Ishikawa (cell line): ENCODE data around the gene SAMD8.

ENCODE experiments used
- CEBPB ChIP-seq: IDR thresholded peaks from 2 replicates; pipeline ENCODE4 v1.6.1; 2012
- CREB1 ChIP-seq: IDR thresholded peaks from 2 replicates; pipeline ENCODE4 v1.6.1; 2012; ENCODE audit warnings: low read depth
- EGR1 ChIP-seq: IDR thresholded peaks from 2 replicates; pipeline ENCODE4 v1.6.1; 2012
- EP300 ChIP-seq: IDR thresholded peaks from 2 replicates; pipeline ENCODE4 v1.6.1; 2012; ENCODE audit warnings: borderline replicate concordance
- FOXM1 ChIP-seq: IDR thresholded peaks from 2 replicates; pipeline ENCODE4 v1.6.1; 2012; ENCODE audit warnings: low read depth, borderline replicate concordance
- NFIC ChIP-seq: IDR thresholded peaks from 2 replicates; pipeline ENCODE4 v1.6.1; 2012
- RAD21 ChIP-seq: IDR thresholded peaks from 2 replicates; pipeline ENCODE4 v1.6.1; 2012; ENCODE audit warnings: low read depth
- TAF1 ChIP-seq: IDR thresholded peaks from 2 replicates; pipeline ENCODE4 v1.6.1; 2012; ENCODE audit warnings: low read depth, mild to moderate bottlenecking
- TCF12 ChIP-seq: IDR thresholded peaks from 2 replicates; pipeline ENCODE4 v1.6.1; 2012; ENCODE audit warnings: low read depth
- TEAD4 ChIP-seq: IDR thresholded peaks from 2 replicates; pipeline ENCODE4 v1.6.1; 2012
- USF1 ChIP-seq: IDR thresholded peaks from 2 replicates; pipeline ENCODE4 v1.6.1; 2012
- YY1 ChIP-seq: IDR thresholded peaks from 2 replicates; pipeline ENCODE4 v1.6.1; 2012; ENCODE audit warnings: low read depth
- ZBTB7A ChIP-seq: IDR thresholded peaks from 2 replicates; pipeline ENCODE4 v1.6.1; 2012; ENCODE audit warnings: low read depth
- TF ChIP-seq, protein P1 (sequence below): IDR thresholded peaks from 2 replicates; pipeline ENCODE4 v1.6.1; 2012
- TF ChIP-seq, protein P2 (sequence below): IDR thresholded peaks from 2 replicates; pipeline ENCODE4 v1.6.1; 2012; ENCODE audit warnings: low read depth, mild to moderate bottlenecking

The SAMD8 gene

GRCh38 chr10:75066271-75066670, 45.2 kb upstream of the SAMD8 start:
- TF ChIP-seq CEBPB (no peak), ZBTB7A (no peak), CREB1 (no peak)
- TF ChIP-seq, protein P1, sequence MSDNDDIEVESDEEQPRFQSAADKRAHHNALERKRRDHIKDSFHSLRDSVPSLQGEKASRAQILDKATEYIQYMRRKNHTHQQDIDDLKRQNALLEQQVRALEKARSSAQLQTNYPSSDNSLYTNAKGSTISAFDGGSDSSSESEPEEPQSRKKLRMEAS: no peak

DNA sequence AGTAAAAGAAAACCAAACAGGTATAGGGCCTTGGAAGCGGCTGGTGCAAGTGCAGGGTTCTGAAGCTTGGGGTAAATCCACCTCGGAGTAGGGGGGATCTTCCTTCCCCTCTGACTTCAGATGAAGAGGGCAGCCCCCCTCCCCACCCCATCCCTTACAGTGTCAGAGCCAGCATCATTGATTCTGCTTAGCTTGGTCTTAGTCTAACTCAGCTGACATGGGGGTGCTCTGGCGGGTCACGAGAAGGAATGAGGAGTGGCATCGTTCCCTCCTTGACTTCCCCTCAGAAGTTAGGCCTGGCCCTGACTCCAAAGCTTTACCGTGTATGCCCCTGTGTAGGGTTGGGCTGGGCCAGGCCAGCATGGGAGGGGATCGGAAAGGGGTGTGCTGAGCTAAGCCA, 44.2 kb upstream of the SAMD8 start:
- TF ChIP-seq TCF12 (no peak), RAD21 (no peak), NFIC (no peak), ZBTB7A (no peak), TEAD4 (no peak), YY1 (no peak), FOXM1 (no peak), CEBPB (no peak), TAF1 (no peak), EGR1 (no peak)
- TF ChIP-seq, protein P2, sequence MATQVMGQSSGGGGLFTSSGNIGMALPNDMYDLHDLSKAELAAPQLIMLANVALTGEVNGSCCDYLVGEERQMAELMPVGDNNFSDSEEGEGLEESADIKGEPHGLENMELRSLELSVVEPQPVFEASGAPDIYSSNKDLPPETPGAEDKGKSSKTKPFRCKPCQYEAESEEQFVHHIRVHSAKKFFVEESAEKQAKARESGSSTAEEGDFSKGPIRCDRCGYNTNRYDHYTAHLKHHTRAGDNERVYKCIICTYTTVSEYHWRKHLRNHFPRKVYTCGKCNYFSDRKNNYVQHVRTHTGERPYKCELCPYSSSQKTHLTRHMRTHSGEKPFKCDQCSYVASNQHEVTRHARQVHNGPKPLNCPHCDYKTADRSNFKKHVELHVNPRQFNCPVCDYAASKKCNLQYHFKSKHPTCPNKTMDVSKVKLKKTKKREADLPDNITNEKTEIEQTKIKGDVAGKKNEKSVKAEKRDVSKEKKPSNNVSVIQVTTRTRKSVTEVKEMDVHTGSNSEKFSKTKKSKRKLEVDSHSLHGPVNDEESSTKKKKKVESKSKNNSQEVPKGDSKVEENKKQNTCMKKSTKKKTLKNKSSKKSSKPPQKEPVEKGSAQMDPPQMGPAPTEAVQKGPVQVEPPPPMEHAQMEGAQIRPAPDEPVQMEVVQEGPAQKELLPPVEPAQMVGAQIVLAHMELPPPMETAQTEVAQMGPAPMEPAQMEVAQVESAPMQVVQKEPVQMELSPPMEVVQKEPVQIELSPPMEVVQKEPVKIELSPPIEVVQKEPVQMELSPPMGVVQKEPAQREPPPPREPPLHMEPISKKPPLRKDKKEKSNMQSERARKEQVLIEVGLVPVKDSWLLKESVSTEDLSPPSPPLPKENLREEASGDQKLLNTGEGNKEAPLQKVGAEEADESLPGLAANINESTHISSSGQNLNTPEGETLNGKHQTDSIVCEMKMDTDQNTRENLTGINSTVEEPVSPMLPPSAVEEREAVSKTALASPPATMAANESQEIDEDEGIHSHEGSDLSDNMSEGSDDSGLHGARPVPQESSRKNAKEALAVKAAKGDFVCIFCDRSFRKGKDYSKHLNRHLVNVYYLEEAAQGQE: no peak
- TF ChIP-seq, protein P1: no peak

GRCh38 chr10:75068523-75068922, 42.9 kb upstream of the SAMD8 start:
- TF ChIP-seq RAD21 (no peak), CEBPB (no peak), TEAD4 (no peak), CREB1 (no peak), EGR1 (no peak), TAF1 (no peak), USF1 (no peak), ZBTB7A (no peak)

- TF ChIP-seq CREB1: no peak
- TF ChIP-seq, protein P2: no peak
- no peak for TF ChIP-seq TAF1
- TF ChIP-seq YY1: no peak
- TF ChIP-seq CEBPB: no peak
- TF ChIP-seq USF1: no peak
- TF ChIP-seq TCF12: no peak
- no peak for TF ChIP-seq TEAD4
- no peak for TF ChIP-seq EGR1
- no peak for TF ChIP-seq ZBTB7A
- TF ChIP-seq RAD21: no peak
- no peak for TF ChIP-seq EP300
- no peak for TF ChIP-seq FOXM1
- TF ChIP-seq, protein P1: no peak
- TF ChIP-seq NFIC: no peak
These were observed 41.0 kb upstream of the SAMD8 start for GRCh38 chr10:75070476-75070875.

DNA sequence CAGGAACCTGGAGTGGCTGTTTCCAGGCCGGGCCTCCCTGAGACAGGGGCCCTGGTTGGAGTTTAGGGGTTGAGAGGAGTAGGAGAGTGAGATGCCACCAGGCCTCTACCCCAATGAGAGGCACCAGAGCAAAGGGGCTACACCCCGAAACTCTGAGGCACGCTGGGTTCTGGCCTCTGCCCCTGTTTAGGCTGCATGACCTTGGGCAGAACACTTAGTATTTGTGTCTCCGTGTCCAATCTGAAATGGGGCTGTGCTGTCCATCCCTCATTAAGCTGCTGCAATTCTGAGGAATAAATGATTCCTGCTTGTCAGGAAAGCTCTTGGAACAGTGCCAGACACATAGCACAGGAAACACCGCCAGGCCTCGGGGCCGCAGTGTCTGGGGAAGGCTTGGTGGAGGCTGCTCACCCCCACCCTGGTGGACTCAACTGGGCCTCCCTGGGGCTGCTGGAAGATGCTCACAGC, 40.5 kb upstream of the SAMD8 start:
- no peak for TF ChIP-seq TAF1
- TF ChIP-seq NFIC: peak; percentile 43; the same call in 1 of the 2 replicates

- no peak for TF ChIP-seq TAF1
- TF ChIP-seq NFIC: no peak
- TF ChIP-seq ZBTB7A: no peak
- TF ChIP-seq, protein P1: no peak
These were observed 39.7 kb upstream of the SAMD8 start for GRCh38 chr10:75071756-75072155.

DNA sequence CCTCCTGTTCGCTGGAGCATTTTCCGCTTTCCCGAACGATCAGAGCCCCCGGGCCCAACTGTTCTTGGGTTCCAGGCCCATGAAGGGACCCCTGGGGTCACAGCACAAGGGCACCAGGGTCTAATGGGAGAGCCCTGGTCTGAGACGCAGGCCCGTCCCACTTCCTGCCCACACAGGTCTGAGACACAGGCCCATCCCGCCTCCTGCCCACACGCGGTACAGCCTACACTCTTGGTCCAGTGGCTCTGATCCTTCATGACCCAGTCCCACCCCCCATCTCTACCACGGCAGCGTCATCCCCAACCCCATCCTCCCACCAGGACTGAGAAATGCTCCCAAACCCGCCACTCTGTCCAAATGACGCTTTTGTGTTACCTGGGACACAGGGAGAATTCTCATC, 38.7 kb upstream of the SAMD8 start:
- TF ChIP-seq USF1: no peak
- no peak for TF ChIP-seq CEBPB
- no peak for TF ChIP-seq CREB1
- TF ChIP-seq NFIC: no peak
- TF ChIP-seq TAF1: no peak
